Glomerular visceral epithelial cell (primary cell): ENCODE measurements around the gene NAIF1.
A peak's percentile ranks its signal among the peaks of the same experiment; 100 is the strongest.

Source experiments
- DNase-seq: peaks from one replicate; pipeline ENCODE4 v3.0.0-alpha.2; 2016; ENCODE audit errors: extremely low spot score

Gene NAIF1

DNA sequence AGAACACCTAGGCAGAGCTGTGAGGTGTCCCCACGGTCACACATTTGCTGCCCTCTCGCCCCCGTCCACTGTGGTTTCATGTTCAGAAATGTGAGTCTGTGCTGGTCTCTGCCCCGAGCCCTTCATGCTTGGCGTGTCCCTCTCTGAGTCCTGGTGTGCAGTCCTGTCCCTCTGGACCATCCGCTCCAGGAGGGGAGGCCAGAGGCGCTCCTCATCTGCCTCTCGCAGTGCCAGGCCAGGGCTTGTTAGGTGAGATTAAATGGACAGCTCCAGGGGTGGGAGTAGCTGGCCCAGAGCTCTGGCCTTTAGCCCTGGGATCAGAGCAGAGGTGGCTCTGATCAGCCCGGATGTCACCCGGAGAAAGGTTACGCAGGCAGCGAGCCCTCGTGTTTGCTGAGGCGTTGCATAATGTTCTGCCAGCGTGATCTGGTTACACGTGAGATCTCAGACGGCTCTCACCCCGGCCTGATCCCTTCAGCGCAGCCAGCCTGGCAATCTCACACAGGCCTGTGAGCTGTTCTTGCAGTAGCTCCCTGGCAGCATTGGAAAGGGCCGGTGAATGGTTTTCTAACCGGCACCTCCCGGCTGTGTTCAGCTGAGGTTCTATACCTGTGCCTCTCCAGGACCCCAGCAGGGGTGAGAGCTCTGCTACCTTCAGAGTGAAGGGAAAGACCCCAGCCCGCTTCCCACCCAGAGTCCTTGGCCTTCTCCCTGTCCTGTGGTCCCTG, 35.9 kb upstream of the NAIF1 start:
- DNase-seq: no peak

GRCh38 chr9:128102196-128102595, 35.1 kb upstream of the NAIF1 start:
- no peak for DNase-seq

DNA sequence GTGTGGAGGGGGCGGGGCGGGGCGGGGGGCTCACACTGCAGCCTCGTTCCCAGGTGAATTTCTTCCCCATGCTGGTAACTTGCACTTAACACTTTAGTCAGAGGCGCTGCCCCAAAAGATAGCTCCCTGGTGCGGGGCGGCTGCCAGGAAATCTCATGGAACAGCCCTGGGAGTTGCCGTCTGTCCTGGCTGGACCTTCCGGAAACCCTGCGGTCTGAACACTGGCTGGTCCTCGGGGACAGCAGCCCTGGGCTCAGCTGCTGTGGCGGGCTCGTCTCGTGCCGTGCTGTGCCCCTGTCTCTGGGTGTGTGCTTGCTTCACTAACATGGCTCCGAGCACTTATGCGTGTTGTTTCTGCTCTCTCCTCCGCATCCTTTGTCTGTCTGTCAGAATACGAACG, 34.6 kb upstream of the NAIF1 start:
- DNase-seq: no peak

- peak; percentile 48 for DNase-seq
Measured at GRCh38 chr9:128101231-128101661, 34.1 kb upstream of the NAIF1 start.

- no peak for DNase-seq
Measured at GRCh38 chr9:128100581-128100980, 33.5 kb upstream of the NAIF1 start.

DNA sequence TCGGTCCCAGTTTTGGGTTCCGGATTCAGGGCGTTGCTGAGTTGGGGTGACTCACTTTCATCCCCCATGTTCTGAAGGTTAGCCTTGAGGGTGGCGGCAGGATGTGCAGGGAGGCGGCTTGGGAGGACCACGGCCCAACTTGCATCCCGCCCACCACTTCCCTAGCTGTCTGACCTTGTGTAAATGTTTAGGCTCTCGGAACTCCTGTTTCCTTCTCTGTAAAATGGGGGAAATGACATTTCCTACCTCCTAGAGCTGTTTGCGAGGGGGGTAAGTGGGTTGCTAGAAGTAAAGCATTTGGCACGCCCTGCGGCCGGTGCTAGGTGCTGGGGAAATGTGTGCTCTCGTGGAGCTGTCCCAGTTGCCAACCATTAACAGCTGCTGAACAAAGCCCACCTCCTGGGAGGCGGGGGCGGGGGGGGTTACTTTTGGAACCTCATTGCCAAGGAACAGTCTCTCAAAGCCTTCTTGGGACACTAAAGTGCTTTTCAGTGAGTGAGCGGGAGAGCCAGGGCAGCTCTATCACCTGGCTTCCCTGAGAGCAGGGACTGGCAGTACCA, 32.9 kb upstream of the NAIF1 start:
- no peak for DNase-seq

DNA sequence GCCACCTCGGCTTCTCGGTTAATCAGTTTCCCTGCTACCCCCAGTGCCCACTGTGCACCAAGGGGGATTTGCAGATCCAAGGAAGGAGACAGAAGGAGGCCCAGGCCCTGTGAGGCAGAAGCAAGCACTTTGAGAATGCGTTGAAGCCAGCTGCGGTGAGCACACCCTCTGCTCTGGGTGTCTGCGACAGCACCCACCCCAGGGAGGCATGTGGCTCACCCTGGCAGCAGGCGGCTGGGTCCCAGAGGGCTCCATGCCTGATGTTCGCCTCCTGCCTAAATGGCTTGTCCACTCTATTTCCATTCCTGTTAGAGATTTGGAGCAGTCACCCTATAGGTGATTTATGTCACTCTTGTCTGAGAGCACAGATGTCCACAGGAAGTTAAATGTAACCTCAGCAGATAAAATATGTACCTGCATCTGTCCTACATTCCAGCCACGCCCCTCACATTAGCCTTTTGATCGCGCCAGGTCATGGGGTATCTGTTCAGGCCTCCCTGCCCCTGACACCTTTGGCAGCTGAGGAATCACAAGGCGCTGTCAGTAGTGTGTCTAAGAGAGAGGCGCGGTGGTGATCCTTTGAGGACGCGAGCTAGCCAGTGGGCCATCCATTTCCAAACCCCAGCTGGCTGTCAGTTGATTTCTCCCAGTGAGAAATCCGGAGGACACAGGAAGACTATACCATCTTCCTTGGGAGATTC, 32.3 kb upstream of the NAIF1 start:
- peak; percentile 42 for DNase-seq

DNA sequence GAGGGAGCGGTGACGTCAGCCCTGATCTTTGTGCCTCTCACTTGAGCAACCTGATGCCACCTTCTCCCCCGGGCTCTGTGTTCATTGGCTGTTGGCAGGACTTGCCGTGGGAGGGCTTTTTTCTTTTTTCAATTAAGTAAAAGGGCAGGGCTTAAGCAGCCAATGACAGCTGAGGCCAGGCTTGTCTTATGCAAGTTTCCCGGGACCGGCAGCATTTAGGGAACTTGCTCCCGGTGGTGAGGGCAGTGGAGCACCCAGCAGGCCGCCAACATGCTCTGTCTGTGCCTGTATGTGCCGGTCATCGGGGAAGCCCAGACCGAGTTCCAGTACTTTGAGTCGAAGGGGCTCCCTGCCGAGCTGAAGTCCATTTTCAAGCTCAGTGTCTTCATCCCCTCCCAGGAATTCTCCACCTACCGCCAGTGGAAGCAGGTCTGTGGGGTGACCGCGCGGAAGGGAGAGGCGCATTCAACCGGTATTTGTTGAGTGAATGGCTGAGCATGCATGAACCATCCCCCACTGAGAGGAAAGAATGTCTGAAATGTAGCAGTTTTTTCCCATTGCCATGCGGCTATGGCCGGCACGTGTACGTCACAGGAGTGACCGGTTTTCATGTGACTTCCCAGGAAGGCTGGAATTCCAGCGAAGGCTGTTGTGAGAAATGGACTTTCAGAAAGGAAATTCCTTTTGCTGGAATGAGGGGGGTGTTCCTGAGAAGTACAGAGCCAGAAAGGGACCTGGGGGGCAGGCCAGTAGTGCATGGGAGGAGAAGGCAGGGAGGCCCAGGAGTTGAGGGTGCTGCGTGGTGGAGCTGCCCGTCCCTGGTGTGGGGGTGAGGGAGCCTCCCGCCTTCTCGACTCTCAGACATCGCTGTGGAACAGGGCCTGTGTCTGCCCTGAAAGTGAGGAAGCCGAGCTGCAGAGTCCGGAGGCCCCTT, 31.4 kb upstream of the NAIF1 start:
- peak; percentile 96 for DNase-seq

DNA sequence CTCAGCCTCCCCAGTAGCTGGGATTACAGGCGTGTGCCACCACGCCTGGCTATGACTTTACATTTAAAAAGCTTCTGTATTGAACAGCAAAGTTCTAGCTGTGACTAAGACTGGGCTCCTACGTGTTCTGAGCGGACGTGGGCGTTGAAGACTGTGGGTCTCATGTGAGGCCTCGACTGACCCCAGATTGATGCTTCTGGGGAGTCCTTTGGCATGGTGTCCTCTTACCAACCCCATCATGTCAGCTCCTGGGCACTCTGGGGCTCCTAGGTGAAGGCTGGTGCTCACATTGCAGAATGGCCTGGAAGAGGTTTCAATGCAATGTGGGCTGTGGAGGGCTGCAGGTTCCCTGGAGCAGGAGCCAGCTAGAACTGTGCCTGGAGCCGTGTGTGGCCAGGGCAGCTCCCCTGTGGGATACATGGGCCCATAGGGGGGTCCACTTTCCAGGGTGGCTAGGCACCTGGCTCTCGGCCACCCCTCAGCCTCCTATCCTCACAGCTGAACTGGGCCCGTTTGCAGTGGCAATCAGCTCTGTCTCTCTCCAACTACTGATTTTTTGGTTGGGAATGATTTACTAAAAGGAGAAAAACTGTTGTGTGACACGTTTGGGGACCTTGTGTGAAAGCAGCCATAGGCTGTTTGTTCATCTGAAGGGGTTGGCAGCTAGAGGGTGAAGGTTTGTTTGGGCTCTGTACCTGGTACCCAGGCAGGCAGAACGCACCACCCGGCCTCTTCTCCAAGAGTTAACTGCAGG, 30.6 kb upstream of the NAIF1 start:
- no peak for DNase-seq

- DNase-seq: no peak
Measured at GRCh38 chr9:128096616-128097536, 29.8 kb upstream of the NAIF1 start.

GRCh38 chr9:128094950-128095544, 27.9 kb upstream of the NAIF1 start:
- no peak for DNase-seq

GRCh38 chr9:128094166-128094949, 27.2 kb upstream of the NAIF1 start:
- peak; percentile 96 for DNase-seq

DNA sequence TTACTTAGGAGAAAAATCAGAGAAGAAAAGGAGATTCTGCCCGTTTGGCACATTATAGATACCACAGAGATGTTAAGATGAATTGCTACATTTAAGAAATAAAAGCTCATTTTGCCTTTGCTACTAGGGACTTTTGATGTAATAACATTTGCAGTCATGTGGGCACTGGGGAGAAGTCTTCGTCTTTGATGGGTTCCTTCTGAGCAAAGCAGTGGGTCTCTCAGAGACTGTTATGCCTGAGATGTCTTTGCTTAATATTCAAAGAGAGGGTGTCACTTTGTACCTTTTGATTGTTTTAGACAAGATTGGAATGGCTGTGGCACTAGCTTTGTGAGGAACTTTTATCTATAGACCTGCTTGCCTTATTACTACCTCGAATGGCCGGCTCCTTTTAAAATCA, 25.9 kb upstream of the NAIF1 start:
- DNase-seq: no peak

DNA sequence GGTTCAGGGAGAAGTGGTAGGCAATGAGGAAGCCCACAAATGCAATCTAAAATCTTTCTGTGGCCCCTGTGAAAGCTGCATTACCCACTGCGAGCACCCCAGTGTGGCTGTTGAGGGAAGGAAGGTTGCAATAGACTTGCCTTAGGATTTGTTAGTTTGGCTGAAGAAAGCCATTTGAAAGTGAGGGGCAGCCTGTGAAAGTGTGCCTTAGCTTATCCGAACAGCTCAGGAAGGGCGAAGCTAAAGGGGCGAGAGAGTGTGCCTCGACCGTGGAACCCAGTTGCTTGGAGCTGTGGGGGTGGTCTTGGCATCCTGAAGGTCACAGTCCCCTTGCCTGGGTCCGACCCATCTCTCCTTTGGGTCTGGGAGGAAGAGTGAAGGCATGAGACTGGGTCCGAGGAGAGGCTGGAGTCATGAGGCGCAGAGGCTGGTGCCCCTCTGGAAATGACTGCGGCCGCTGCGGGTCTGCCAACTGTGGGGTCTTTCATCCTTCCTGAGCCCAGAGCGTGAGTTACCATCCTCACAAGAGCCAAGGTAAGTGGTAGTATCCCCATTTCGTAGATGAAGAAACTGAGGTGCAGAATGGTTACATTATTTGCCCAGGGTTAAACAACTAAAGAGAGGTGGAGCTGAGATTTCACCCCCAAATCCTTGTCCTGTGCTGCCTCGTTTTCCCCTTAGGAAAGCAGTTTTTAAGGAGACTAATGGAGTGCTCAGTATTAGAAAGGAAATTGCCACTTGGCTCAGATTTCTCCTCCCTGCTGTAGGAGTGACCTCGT, 25.3 kb upstream of the NAIF1 start:
- no peak for DNase-seq

DNA sequence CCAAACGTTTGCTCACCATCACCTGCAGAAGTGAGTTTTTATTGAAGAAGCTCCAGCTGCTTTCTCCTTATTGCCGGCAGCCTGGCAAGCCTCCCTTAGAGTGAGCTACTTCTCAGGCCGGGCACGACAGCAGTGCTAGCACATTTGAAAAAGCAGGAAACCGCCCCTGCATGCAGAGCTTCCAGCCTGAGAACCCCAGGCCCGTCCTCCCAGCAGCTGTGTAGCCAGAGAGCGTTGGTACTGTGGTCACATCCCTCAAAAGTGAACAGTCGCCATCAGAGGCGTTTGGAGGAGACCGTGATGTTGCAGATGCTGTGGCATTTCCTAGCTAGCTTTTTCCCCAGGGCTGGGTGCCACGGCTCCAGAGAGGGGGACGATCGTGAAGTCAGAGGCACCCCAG, 24.5 kb upstream of the NAIF1 start:
- DNase-seq: no peak

GRCh38 chr9:128091144-128091543, 24.0 kb upstream of the NAIF1 start:
- DNase-seq: no peak

DNA sequence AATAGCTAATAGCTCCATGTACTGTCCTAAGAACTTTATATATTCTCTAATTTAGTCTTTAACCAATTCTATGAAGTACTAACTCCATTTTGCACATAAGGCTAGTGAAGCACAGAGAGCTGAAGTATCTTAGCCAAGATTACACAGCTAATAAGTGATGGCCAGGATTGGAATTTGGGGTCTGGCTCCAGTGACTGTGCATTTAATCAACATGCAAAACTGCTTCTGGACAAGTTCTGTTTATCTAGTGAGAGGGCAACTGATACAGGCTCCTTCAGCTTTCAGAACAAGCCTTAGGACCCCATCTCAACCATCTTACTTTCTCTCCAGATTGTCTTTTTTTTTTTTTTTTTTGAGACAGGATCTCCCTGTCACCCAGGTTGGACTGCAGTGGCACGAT, 22.2 kb upstream of the NAIF1 start:
- DNase-seq: no peak

- DNase-seq: no peak
Measured at GRCh38 chr9:128088253-128088945, 21.3 kb upstream of the NAIF1 start.
